Peyer's patch (tissue), 4 donors: ENCODE data around the gene SLC9A5. TPM values are rescaled to one million over a fixed set of nuclear protein-coding genes. Genes with fewer than 3 reads are reported as not detected.

Experiments used
- DNase-seq, 3 donors: peaks; one replicate each; pipeline ENCODE4 v3.0.0-alpha.2; 2017 to 2019
- H3K27ac ChIP-seq, 4 donors: fragments of 200-600 bp; sonication (generic); one replicate each; pipeline ENCODE4 v1.5.1; 2016 to 2019
- H3K27me3 ChIP-seq, 2 donors: fragments of 200-600 bp; sonication (generic); one replicate each; pipeline ENCODE4 v1.5.1; 2019
- H3K36me3 ChIP-seq, 3 donors: fragments of 200-600 bp; sonication (generic); one replicate each; pipeline ENCODE4 v1.5.1; 2016 to 2019
- H3K4me1 ChIP-seq, 4 donors: fragments of 200-600 bp; sonication (generic); one replicate each; pipeline ENCODE4 v1.5.1; 2016 to 2019
- H3K4me3 ChIP-seq, 4 donors: fragments of 200-600 bp; sonication (generic); 1 replicate in 3 of 4; 2 replicates in 1 of 4; pipeline ENCODE4 v1.5.1; 2016 to 2019; ENCODE audit warnings: mild to moderate bottlenecking in 1 of 4
- H3K9me3 ChIP-seq, 4 donors: fragments of 200-600 bp; sonication (generic); one replicate each; pipeline ENCODE4 v1.5.1; 2016 to 2019; ENCODE audit warnings: mild to moderate bottlenecking in 1 of 4
- POLR2A ChIP-seq, 2 donors: fragments of 450-650 bp; IDR thresholded peaks; one replicate each; pipeline ENCODE4 v1.5.1; 2017; ENCODE audit warnings: antibody characterized with exemption in 2 of 2, mild to moderate bottlenecking in 2 of 2, moderate library complexity in 2 of 2
- total RNA-seq, 4 donors: library from RNA; depleted of rRNA; stranded (reverse); fragments of >200 nt; gene quantifications; one replicate each; pipeline ENCODE4 v1.1.0, GENCODE V29; 2016
- TF ChIP-seq, protein P1 (sequence below), 6 experiments: fragments of 450-650 bp in 4 of 6; fragments of 200-600 bp in 2 of 6; sonication (generic) in 1 of 6; IDR thresholded peaks; one replicate each; pipeline ENCODE4 v1.5.1; 2017 to 2019; ENCODE audit warnings: antibody characterized with exemption in 6 of 6, mild to moderate bottlenecking in 3 of 6, moderate library complexity in 1 of 6

The SLC9A5 gene
- total RNA-seq, 4 donors from 2014 or later = 1.2 to 2.2 (median 1.8) TPM

- DNase-seq = no peak
- TF ChIP-seq POLR2A (IDR thresholded peaks at IDR 0.05) = no peak
- TF ChIP-seq, protein P1, sequence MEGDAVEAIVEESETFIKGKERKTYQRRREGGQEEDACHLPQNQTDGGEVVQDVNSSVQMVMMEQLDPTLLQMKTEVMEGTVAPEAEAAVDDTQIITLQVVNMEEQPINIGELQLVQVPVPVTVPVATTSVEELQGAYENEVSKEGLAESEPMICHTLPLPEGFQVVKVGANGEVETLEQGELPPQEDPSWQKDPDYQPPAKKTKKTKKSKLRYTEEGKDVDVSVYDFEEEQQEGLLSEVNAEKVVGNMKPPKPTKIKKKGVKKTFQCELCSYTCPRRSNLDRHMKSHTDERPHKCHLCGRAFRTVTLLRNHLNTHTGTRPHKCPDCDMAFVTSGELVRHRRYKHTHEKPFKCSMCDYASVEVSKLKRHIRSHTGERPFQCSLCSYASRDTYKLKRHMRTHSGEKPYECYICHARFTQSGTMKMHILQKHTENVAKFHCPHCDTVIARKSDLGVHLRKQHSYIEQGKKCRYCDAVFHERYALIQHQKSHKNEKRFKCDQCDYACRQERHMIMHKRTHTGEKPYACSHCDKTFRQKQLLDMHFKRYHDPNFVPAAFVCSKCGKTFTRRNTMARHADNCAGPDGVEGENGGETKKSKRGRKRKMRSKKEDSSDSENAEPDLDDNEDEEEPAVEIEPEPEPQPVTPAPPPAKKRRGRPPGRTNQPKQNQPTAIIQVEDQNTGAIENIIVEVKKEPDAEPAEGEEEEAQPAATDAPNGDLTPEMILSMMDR (IDR thresholded peaks at IDR 0.05) = no peak
Observed at GRCh38 chr16:67283826-67284555, 35.2 kb downstream of the SLC9A5 start.

GRCh38 chr16:67284699-67285646 is 36.2 kb downstream of the SLC9A5 start:
- H3K27ac ChIP-seq = no peak overlapping the region
- H3K36me3 ChIP-seq = no peaks in the 10 kb centered on the region
- TF ChIP-seq POLR2A (IDR thresholded peaks at IDR 0.05) = no peak
- TF ChIP-seq, protein P1 (IDR thresholded peaks at IDR 0.05) = peak in 4 of 6 experiments; percentile 27 to 58 (median 54)
- H3K9me3 ChIP-seq = no peaks in the 10 kb centered on the region
- DNase-seq = peak in 2 of 3 donors; percentile 57 to 65
- H3K4me1 ChIP-seq = no peaks in the 10 kb centered on the region
- no peaks in the 10 kb centered on the region for H3K27me3 ChIP-seq
- no peak overlapping the region for H3K4me3 ChIP-seq

More at GRCh38 chr16:67283826-67284555, 35.2 kb downstream of the SLC9A5 start:
- Histone ChIP-seq H3K36me3 (no peaks in the 10 kb centered on the region), H3K4me3 (no peak overlapping the region), H3K27me3 (no peaks in the 10 kb centered on the region), H3K9me3 (no peaks in the 10 kb centered on the region), H3K4me1 (peaks cover 0 to 6% (median 3%) of the 10 kb centered on the region in 4 donors), H3K27ac (no peak overlapping the region)

DNA sequence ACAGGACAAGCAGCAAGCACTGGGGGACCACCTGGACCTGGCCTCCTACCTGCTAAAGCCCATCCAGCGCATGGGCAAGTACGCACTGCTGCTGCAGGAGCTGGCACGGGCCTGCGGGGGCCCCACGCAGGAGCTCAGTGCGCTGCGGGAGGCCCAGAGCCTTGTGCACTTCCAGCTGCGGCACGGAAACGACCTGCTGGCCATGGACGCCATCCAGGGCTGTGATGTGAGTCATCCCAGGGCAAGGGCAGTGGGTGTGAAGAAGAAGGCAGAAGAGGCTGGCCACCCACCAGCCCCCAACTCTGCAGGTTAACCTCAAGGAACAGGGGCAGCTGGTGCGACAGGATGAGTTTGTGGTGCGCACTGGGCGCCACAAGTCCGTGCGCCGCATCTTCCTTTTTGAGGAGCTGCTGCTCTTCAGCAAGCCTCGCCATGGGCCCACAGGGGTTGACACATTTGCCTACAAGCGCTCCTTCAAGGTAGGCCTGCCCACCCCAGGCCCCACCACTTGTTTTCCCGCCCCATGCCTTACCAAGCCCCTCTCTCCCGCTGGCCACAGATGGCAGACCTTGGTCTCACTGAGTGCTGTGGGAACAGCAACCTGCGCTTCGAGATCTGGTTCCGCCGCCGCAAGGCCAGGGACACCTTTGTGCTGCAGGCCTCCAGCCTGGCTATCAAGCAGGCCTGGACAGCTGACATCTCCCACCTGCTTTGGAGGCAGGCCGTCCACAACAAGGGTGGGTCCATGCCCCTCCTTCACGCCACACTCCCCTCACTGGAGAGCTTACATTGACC is 37.9 kb downstream of the SLC9A5 start:
- TF ChIP-seq, protein P1 (IDR thresholded peaks at IDR 0.05) = no peak
- TF ChIP-seq POLR2A (IDR thresholded peaks at IDR 0.05) = no peak
- Histone ChIP-seq H3K27me3 (no peaks in the 10 kb centered on the region), H3K4me3 (no peak overlapping the region), H3K4me1 (no peaks in the 10 kb centered on the region), H3K9me3 (no peaks in the 10 kb centered on the region), H3K27ac (no peak overlapping the region), H3K36me3 (no peaks in the 10 kb centered on the region)
- DNase-seq = no peak

DNA sequence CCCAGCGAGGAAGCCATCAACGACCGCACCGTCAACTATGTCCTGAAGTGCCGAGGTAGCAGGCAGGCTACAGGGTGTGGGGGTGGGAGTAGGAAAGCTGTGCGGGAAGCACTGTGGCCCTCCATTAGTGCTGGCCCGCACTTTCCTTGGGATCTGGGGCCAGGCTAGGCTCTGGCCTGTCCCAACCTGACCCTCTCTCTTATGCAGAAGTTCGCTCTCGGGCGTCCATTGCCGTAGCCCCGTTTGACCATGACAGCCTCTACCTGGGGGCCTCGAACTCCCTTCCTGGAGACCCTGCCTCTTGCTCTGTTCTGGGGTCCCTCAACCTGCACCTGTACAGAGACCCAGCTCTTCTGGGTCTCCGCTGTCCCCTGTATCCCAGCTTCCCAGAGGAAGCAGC is 39.2 kb downstream of the SLC9A5 start:
- Histone ChIP-seq H3K4me3 (no peak overlapping the region), H3K27ac (no peak overlapping the region), H3K4me1 (no peaks in the 10 kb centered on the region), H3K9me3 (no peaks in the 10 kb centered on the region), H3K36me3 (no peaks in the 10 kb centered on the region), H3K27me3 (no peaks in the 10 kb centered on the region)
- DNase-seq = no peak
- TF ChIP-seq, protein P1 (IDR thresholded peaks at IDR 0.05) = no peak
- no peak for TF ChIP-seq POLR2A (IDR thresholded peaks at IDR 0.05)

- no peak overlapping the region for H3K27ac ChIP-seq
- no peak for TF ChIP-seq POLR2A (IDR thresholded peaks at IDR 0.05)
- TF ChIP-seq, protein P1 (IDR thresholded peaks at IDR 0.05) = no peak
- no peaks in the 10 kb centered on the region for H3K27me3 ChIP-seq
- no peak for DNase-seq
- H3K4me3 ChIP-seq = no peak overlapping the region
- no peaks in the 10 kb centered on the region for H3K36me3 ChIP-seq
- no peaks in the 10 kb centered on the region for H3K4me1 ChIP-seq
- no peaks in the 10 kb centered on the region for H3K9me3 ChIP-seq
Observed at GRCh38 chr16:67291461-67291860, 42.7 kb downstream of the SLC9A5 start.
